ENCODE measurements around the gene AGMAT.
"Not testable (repeated sequence)": the region's sequence is repeated elsewhere in the genome, so short reads cannot be mapped to it uniquely, and the experiment has no call there.

DNA sequence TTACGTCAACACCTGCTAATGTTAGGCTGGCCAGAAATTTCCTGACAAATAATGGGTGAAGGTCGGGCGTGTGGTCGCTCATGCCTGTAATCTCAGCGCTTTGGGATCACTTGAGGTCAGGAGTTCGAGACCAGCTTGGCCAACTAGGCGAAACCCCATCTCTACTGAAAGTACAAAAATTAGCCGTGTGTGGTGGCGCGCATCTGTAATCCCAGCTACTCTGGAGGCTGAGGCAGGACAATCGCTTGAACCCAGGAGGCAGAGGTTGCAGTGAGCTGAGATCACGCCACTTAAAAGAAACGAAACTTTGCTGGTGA is 19.1 kb upstream of the AGMAT start:
- TF ChIP-seq, protein P1, sequence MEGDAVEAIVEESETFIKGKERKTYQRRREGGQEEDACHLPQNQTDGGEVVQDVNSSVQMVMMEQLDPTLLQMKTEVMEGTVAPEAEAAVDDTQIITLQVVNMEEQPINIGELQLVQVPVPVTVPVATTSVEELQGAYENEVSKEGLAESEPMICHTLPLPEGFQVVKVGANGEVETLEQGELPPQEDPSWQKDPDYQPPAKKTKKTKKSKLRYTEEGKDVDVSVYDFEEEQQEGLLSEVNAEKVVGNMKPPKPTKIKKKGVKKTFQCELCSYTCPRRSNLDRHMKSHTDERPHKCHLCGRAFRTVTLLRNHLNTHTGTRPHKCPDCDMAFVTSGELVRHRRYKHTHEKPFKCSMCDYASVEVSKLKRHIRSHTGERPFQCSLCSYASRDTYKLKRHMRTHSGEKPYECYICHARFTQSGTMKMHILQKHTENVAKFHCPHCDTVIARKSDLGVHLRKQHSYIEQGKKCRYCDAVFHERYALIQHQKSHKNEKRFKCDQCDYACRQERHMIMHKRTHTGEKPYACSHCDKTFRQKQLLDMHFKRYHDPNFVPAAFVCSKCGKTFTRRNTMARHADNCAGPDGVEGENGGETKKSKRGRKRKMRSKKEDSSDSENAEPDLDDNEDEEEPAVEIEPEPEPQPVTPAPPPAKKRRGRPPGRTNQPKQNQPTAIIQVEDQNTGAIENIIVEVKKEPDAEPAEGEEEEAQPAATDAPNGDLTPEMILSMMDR (IDR thresholded peaks at IDR 0.05), result not testable (repeated sequence)
- TF ChIP-seq EZH2 (IDR thresholded peaks at IDR 0.05; ENCODE audit: borderline replicate concordance, insufficient read depth, low read depth, low read length, poor library complexity, severe bottlenecking), result not testable (repeated sequence)

Measured in B cell (primary cell).